Bronchial epithelial cell (primary cell): Measurements from ENCODE around the gene MAP4K4. TPM values are rescaled to one million over a fixed set of nuclear protein-coding genes. Genes with fewer than 3 reads are reported as not detected.
A peak's percentile ranks its signal among the peaks of the same experiment; 100 is the strongest.

Experiments used
- DNase-seq: peaks from one replicate; pipeline ENCODE4 v3.0.0-alpha.2; 2010; ENCODE audit warnings: low read depth
- FAIRE-seq: peaks from 2 replicates; lab custom pipeline; 2011; peaks lifted over from hg19 to GRCh38; lab: Jason Lieb, UNC
- H3K27me3 ChIP-seq: 2 replicates; pipeline ENCODE4 v1.5.1; 2011; ENCODE audit warnings: low read length; ENCODE audit not compliant: control insufficient read depth, insufficient read depth
- H3K36me3 ChIP-seq: 2 replicates; pipeline ENCODE4 v1.5.1; 2011; ENCODE audit warnings: low read length; ENCODE audit not compliant: control insufficient read depth, insufficient read depth
- H3K4me3 ChIP-seq: 2 replicates; pipeline ENCODE4 v1.5.1; 2011; ENCODE audit warnings: mild to moderate bottlenecking, low read depth, low read length, control low read depth
- CTCF ChIP-seq: IDR thresholded peaks from 2 replicates; pipeline ENCODE4 v1.5.1; 2011; ENCODE audit warnings: mild to moderate bottlenecking, moderate library complexity, low read length, control low read depth, inconsistent platforms; ENCODE audit not compliant: insufficient read depth, severe bottlenecking
- total RNA-seq: library from RNA; depleted of rRNA; stranded (reverse); fragments of >200 nt; gene quantifications from 2 replicates; pipeline ENCODE4 v1.2.1, GENCODE V29; 2014

MAP4K4 gene
- total RNA-seq, 1 donor from 2014 or later = 81.1 TPM

- no peaks in the 10 kb centered on the region for H3K27me3 ChIP-seq
- peak overlapping the region; percentile 55 for H3K4me3 ChIP-seq
- no peaks in the 10 kb centered on the region for H3K36me3 ChIP-seq
- DNase-seq (peak; percentile 34), FAIRE-seq (no peak)
- no peak for TF ChIP-seq CTCF
Measured at GRCh38 chr2:101699755-101700461, 2.4 kb downstream of the MAP4K4 start.

GRCh38 chr2:101704046-101704466, 6.5 kb downstream of the MAP4K4 start:
- TF ChIP-seq CTCF = no peak
- Histone ChIP-seq H3K27me3 (no peaks in the 10 kb centered on the region), H3K4me3 (no peak overlapping the region), H3K36me3 (no peaks in the 10 kb centered on the region)
- DNase-seq = peak; percentile 83
- FAIRE-seq = no peak

GRCh38 chr2:101704816-101705578, 7.5 kb downstream of the MAP4K4 start:
- DNase-seq (peak; percentile 34), FAIRE-seq (no peak)
- no peaks in the 10 kb centered on the region for H3K27me3 ChIP-seq
- no peaks in the 10 kb centered on the region for H3K36me3 ChIP-seq
- no peak overlapping the region for H3K4me3 ChIP-seq
- no peak for TF ChIP-seq CTCF

- Histone ChIP-seq H3K4me3 (no peak overlapping the region), H3K36me3 (no peaks in the 10 kb centered on the region), H3K27me3 (no peaks in the 10 kb centered on the region)
- FAIRE-seq (no peak), DNase-seq (no peak)
- no peak for TF ChIP-seq CTCF
Measured at GRCh38 chr2:101706121-101706818, 8.8 kb downstream of the MAP4K4 start.

- TF ChIP-seq CTCF = no peak
- no peaks in the 10 kb centered on the region for H3K27me3 ChIP-seq
- no peak overlapping the region for H3K4me3 ChIP-seq
- FAIRE-seq (no peak), DNase-seq (no peak)
- no peaks in the 10 kb centered on the region for H3K36me3 ChIP-seq
Measured at GRCh38 chr2:101706819-101707177, 9.3 kb downstream of the MAP4K4 start.
